GM21390 (cell line): ENCODE results near the gene PLA2R1.
"Not testable (repeated sequence)": the region's sequence is repeated elsewhere in the genome, so short reads cannot be mapped to it uniquely, and the experiment has no call there.

Source experiments
- ATAC-seq: cut with Tn5 transposase; IDR thresholded peaks from one replicate; pipeline ENCODE4 v1.9.1; 2021; ENCODE audit not compliant: unreplicated experiment

Gene PLA2R1

DNA sequence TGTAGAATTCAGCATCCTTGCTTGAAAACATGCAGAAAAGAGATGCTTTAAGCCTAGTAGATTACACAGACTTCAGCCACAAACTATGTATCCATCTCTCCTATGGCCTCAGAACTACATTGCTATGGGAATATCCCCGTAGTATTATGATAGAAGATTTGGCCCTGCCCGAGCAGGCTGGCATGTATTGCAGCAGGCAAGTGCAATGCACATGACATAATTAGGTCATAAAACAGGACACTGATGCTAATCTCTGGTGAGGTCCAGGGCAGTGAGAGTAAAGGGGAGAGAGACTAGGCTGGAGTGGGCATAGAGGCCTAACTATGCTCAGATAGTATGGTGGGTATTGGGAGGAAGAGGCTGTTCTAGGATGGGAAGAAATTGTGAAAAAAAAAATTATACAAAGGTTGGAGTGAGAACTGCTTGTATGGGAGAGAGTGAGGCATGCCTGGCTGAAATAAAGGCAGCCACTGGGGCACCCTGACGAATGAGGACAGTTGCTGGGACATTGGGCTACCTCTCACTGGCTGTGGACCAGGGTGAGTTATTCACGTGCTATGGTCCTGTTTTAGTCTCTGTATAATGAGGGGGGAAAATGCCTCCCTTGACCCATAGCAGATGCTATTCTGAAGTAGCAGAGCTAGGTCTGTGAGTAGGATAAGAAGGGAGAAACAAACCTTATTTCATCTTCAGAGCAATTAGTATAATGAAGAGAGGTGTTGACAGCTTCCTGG lies 1.6 kb upstream of the PLA2R1 start:
- no peak for ATAC-seq

GRCh38 chr2:160063271-160063670 lies 856 bp upstream of the PLA2R1 start:
- no peak for ATAC-seq

DNA sequence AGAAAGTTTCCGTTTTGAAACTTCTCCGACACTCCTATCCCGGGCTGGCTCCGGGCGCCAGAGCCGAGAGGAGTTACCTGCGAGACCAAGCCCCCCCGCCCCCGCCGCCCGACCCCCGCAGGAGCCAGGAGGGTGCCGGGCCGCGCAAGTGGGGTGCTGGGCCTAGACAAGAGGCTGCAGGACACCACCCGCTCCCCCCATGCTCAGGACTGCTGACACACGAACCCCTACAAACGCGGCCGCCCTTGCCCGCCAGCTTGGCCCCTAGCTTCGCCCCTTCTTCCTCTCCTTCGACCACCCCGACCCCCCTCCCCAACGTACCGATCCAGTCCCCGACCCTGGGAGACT lies 497 bp downstream of the PLA2R1 start:
- ATAC-seq: no peak

DNA sequence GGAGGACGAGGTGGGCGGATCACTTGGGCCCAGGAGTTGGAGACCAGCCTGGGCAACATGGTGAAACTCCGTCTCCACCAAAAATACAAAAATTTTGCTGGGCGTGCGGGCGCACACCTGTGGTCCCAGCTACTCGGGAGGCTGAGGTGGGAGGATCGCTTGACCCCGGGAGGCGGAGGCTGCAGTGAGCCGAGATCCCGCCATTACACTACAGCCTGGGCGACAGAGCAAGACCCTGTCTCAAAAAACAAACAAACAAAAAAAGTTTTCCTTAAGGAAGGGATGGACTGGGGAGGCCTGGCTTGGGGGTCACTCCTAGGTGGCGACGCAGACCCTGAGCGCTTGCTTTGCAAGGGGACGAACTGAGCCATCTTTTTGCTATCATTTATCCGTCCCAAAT lies 882 bp downstream of the PLA2R1 start:
- ATAC-seq: no peak

GRCh38 chr2:160060297-160060696 lies 2.1 kb downstream of the PLA2R1 start:
- no peak for ATAC-seq

DNA sequence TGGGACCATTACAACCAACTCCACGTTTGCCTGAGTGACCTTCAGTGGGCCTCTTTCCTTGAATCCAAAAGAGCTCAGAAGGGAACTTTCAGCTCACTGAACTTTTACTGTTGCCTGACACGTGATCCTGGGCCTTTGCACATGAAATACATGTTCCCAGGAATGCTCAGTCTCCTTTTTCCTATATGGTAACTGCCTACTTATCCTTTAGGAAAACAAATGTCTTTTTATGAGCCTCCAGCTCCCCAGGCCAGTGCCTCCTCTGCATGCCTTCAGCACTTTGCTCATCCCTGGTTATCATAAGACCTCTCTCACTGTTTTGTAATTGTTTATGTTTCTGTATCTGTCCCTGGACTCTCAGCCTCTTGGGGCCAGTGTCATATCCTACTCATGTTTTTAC lies 5.1 kb downstream of the PLA2R1 start:
- ATAC-seq: no peak

DNA sequence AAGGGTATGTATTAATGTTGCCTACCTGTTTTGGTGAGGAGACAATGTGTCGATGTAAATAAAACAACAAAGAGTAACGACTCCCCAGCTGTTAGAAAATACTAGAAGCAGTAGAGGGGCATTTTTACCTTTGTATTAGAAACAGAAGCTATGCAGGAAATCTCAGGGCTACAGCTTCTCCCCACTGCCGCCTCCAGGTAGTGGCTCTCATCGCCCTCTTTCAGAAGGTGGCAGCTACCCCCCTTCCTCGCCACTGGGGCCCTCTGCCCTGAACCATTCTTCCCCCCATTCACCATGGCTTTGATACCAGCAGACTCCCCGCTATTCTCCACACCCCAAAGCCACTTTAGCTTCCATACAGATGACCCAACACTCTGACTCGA lies 6.7 kb downstream of the PLA2R1 start:
- ATAC-seq: no peak

DNA sequence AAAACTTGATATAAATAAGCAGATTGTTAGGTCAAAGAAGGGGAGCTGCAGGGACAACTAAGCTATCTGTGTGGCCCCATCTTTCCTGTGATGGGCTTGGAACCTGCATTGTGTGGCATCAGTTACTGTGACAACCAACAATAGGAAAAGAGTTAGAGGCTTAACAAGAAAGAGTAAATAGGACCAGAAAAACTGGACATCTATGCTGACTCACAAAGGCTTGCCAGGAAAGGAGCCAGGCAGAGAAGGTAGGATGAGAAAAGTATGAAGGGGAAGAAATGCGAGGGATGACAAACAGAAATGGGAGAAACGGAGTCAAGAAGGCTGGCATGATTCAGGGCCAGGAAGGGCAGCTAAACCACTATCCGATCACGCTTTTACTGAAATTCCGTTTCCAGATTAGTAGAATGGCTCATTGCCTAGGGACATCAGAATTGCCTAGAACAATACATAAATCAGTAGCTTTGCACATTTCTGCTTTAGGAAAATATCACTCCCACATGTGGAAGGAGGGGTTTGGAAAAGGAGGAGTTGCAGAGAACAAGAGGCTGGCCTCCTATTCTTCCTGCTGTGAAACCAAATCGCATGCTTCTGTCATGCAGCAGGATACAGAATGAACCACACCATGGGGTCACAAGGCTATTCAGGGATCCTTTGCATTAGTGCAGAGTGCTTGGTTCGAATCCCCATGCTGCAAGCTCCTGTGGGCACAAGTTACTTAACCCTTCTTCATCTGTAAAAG lies 7.3 kb downstream of the PLA2R1 start:
- no peak for ATAC-seq

DNA sequence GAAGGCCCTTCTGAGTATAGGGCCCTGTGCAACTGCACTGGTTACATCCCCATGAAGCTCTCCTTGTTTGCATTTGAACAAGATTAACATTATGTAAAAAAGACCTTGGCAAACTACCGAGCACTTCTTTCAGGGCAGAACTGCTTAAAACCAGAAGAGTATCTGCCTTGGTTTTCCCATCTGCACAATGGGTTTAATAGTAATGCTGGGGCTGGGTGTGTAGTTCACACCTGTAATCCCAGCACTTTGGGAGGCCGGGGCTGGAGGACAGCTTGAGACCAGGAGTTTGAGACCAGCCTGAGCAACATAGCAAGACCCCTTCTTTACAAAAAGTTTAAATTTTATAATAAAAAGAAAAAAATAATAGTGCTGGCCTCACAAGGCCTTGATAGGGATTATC lies 8.5 kb downstream of the PLA2R1 start:
- ATAC-seq: no peak

- ATAC-seq: no peak
Observed at GRCh38 chr2:160052531-160052930, 9.9 kb downstream of the PLA2R1 start.

GRCh38 chr2:160051371-160051800 lies 11.0 kb downstream of the PLA2R1 start:
- ATAC-seq: no peak

- ATAC-seq: no peak
Observed at GRCh38 chr2:160050147-160050546, 12.3 kb downstream of the PLA2R1 start.

DNA sequence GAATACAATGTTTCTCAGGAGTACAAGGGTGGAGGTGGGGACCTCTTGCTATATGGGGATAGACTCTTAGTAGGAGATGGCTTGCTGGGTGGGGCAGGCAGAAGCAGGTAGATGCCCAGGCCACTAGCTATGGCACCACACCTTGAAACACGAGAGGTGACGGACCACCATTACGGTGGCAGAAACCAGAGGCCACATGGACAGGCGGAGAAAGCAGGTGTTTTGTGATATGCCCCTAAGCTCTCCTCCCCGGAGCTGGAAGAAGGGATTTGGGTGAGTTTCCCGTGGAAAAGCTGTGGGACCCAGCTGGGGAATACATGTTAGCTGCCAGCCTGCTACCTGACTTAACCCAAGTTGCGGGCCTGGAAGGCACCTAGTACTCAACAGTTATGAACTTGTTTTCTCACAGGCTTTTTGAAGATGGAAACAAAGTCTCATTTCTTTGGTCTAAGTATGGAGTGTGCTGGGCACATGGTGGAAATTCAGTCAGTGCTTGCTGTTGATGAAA lies 16.7 kb downstream of the PLA2R1 start:
- no peak for ATAC-seq

GRCh38 chr2:160044728-160045127 lies 17.7 kb downstream of the PLA2R1 start:
- no peak for ATAC-seq

DNA sequence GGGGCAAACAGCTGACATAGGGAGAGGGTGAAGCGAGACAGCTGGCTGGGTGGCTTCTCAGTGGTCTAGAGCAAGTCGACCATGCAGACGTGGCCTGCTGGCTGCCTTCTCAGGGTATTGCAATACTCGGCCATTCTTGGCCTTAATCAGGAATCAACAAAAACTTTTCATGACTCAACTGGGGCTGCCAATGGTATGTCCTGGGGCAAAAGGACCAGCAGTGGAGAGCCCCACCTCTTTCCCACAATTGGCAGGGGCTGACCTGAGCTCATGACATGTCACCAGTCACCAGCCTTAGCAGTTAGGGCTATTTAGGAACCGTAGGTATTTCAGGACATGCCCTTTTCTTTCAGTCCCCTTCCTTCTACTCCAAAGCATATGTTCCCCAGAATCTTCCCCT lies 19.1 kb downstream of the PLA2R1 start:
- ATAC-seq: no peak

- ATAC-seq: no peak
Observed at GRCh38 chr2:160042054-160042453, 20.4 kb downstream of the PLA2R1 start.

DNA sequence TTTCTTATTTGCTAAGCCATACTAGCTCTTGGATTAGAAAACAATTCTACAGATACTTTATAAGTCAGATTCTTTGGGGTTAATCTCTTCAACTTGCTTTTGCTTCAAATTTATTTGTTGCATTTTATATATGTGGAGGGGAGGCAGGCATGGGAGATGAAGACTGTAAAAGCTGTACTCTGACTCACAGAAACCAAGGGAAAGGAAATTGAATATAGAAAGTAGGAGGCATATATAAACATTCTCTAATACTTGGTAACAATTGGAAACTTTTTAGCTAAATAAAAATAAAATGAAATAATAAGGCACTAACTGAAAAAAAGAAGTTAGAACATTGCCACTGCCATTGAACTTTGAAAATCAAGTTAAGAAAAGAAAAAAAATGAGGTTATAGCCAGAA lies 21.3 kb downstream of the PLA2R1 start:
- no peak for ATAC-seq

GRCh38 chr2:160039166-160039903 lies 23.1 kb downstream of the PLA2R1 start:
- ATAC-seq: no peak

DNA sequence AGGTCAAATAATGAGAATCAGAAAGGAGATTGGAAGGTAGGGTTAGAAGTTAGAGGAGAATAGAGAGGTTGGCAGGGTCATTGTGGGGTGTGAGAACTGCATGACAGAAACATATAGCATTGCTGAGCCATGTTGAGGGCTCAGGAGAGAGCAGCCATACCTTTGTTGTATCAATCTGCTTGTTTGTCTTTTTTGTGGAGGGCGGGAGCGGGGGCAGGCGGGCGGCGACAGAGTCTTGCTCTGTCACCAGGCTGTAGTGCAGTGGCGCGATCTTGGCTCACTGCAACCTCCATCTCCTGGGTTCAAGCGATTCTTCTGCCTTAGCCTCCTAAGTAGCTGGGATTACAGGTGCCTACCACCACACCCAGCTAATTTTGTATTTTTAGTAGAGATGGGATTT lies 23.8 kb downstream of the PLA2R1 start:
- not testable (repeated sequence) for ATAC-seq

- ATAC-seq: no peak
Observed at GRCh38 chr2:160036736-160037135, 25.7 kb downstream of the PLA2R1 start.

GRCh38 chr2:160035125-160035524 lies 27.3 kb downstream of the PLA2R1 start:
- ATAC-seq: no peak

- ATAC-seq: no peak
Observed at GRCh38 chr2:160034396-160034795, 28.0 kb downstream of the PLA2R1 start.
